Measurements from ENCODE around the gene LRMDA.

The LRMDA gene

DNA sequence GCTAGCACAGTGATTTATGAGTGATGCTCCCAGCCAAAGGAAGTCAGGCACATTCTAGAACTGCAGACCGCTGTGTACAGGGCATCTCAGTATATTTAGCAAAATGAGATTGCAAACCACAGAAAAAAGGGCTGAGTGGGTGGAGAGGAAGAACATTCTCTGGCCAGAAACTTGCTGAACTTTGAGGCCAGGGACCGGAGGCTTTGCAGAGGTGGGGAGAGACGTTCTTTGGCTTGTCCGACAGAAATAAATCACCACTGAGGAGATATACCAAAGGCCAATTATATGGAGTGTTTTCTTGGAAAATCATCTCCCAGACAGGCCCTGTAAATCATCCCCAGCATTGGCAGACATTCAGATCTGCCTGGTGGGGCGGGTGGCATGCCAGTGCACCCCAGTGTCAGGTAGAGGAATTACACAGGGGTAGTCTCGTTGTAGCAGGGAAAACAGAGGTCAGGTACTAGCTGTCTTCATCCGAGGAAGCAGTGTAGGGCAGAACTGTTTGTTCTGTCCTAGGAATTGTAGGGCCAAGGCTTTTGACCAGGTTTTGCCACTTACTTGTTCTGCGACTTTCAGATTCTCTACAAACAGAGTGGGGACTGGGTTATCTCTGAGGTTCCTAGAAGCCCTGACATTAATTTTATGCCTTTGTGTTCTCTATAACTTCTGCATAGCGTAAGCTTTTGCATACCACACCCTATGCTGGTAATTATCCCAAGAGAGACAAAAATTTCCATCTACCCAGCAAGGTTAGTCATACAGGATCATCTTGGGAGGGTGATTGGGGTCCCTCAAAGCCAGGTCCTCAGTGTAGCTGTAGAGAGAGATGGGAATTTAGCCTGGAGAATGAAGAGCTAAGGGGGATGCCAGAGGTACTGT is 655.6 kb downstream of the LRMDA start:
- no peak for DNase-seq (ENCODE audit: low read depth)

DNA sequence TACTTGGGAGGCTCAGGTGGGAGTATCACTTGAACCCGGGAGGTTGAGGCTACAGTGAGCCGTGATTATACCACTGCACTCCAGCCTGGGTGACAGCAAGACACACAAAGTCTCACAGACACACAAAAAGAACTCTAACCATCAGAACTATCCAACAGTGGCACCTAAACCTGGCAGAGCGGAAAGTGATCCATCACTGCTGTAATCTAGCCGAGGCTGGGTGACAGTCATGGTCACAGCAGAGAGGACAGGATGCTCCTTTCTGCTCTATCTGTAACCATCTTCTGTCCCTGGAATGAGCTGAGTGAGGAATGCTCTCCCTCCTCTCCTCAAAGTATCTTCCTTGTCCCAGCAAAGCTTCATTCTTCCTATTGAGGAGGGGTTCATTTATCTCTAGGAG is 656.6 kb downstream of the LRMDA start:
- DNase-seq (ENCODE audit: low read depth), result no peak

DNA sequence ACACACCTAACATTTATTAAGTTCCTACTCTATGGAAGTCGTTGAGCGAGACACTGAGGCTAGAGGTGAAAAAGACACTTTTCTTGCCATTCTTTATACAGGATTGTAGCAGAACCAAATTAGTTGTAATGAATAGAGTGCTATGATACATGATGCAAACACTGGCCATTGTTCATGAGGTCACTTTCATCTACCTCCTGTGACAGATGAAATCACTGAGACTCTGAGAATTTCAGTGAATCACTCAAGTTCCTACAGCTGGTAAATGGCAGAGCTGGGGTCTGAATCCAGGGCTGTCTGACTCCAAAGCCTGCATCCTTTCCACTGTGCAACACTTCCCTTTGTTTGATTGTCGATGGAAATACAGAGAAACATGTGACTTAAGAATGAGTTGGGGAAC is 657.6 kb downstream of the LRMDA start:
- DNase-seq (ENCODE audit: low read depth), result no peak

DNA sequence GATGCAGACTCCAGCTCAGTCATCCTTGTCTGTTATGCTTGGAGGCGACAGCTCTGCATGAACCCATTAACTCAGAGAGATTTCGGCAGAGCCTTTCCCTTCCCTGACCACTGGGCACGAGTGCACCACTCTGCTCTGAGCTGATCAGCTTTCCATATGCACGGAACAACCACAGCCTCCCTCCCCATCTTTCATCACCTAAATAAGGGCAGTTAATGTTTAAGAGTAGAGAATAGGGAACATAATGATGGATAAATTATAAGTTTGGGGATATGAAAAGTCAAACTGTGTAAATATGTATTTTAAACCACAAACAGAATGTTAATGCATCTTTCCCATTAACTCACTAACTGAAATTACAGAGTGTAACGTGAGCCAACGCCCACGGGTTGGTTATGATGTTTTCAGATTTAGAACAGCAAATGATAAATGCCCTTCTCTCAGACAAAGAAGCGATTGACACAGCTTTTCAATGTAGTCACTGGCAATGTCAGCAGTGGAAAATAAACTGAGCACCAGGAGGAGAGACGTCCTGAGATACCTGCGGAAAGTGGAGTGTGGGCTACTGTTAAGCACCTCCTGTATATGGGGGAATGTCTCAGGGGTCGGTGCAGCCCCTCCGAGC is 658.2 kb downstream of the LRMDA start:
- no peak for DNase-seq (ENCODE audit: low read depth)

DNA sequence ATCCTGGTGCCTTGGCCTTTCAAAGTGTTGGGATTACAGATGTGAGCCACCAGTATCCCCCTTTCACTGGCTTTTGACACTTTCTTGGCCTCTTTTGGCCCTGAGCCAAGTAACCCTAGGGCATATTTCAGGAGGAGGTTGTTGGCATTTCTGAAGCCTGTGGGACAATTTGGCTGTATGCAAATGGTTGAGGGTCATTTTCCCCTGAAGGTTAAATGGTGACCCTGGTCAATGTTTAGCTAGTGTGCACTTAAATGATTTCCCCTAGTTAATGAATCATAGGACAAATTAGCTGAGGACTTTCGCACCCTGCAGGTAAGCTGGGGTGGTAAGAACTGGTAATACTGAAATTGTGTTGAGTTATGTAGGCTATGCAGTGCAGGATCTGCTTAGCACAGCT is 660.5 kb downstream of the LRMDA start:
- no peak for DNase-seq (ENCODE audit: low read depth)

DNA sequence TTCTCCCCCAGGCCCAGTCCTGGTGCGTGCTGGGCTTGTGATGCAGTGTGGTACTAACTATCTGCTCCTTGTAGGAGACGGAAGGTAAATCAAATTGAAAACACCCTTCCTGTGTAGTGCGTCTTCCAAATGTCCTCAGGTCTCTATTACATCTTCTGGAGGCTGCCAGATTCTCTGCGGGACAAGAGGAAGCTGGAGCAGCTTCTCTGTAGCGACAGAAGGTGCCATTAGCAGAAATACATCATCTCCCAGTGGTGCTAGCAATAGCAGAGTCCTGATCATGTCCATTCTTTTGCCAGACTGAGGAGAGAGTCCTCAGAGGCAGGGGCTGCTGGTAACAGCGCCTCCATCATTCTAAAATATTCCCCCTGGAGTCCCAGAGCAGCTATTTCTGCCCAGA is 675.2 kb downstream of the LRMDA start:
- DNase-seq (ENCODE audit: low read depth), result no peak

DNA sequence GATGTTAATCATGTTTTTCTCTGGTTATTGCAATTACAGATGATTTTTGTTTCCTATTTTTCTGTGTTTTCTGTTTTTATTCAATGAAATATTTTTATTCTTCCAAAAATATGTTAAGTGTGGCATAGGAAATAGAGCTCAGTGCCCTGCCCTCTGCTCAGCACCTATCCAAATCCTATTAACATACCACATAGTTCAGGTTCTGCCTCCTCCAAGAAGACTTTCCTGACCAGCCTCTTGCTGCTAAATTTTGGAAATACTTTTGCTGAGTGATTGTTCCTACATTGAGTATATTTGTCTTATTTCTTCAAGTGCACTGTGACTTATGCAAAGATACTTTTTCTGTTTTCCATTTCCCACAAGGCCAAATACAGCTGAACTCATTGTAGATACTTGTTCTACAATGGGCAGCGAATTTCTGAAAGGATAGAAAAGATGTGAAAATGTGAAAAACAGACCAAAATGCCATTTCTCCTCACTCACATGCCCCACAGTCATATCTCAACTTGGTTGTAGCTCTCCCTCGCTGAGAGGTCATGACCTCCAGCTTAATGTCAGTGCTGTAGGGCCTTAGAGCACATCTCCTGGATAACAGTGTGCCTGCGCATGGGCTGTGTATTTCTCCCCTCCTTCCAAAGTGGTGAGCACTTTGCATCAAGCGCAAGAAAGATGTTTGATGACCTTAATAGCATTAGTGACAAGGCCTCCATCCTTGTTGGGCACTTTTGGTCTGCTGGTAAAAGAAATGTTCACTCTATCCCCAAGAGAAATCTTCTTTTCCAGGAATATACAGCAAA is 677.3 kb downstream of the LRMDA start:
- no peak for DNase-seq (ENCODE audit: low read depth)

DNA sequence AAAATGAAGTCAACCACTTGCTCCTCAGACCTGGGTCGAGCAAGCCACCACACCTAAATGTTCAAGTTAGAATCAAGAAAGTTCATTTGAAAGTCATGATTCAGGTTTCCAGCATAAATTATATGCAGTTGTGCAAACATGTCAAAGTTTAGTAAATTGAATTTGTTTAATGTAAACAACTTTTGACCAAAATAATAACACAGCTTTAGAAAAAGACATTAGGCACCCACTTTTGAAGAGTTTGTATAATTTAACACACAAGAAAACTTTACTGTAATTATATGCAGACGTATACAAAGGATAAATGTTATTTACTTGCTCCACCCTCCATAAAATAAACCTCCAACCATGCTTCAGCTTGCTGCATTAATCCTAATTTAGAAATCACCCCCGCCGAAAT is 680.0 kb downstream of the LRMDA start:
- DNase-seq (ENCODE audit: low read depth), result no peak

DNA sequence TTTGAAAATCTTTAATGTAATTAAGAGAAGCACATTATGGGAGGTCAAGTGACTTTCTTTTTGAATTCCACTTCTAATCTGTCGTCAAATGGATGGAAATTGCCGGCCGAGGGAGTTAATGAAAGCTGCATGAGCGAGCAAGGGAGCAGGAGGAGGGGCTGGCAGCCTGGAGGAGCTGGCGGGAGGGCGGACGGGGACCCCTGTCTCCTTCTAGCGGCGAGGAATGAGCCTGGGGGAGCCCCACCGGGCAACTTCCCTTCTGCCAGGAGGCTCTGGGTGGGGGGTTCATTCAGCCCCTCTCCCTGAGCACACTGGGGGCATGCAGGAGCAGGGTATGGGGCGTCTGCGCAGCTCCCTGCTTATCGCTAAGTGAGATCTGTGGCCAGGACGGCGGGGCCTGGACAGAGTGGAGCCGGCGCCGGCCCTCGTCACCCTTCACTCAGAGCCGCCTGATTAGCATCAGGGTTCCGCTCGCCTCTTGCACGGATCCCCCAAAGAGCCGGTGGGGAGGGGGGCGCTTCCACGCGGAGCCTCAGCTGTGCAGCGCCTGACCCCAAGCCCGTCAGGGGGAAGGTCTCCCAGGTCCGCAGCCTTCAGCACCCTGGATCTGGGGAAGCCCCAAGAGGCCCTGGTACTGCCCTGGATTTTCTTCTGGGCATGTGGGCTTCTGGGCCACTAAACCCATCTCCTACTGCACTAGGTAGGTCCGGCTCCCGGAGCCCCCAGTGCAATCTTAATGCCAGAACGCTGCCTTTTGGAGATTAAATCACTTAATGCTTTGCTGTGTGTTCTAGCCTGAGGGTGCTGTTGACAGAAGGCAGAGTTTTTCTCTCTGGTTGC is 680.8 kb downstream of the LRMDA start:
- DNase-seq (ENCODE audit: low read depth), result no peak

DNA sequence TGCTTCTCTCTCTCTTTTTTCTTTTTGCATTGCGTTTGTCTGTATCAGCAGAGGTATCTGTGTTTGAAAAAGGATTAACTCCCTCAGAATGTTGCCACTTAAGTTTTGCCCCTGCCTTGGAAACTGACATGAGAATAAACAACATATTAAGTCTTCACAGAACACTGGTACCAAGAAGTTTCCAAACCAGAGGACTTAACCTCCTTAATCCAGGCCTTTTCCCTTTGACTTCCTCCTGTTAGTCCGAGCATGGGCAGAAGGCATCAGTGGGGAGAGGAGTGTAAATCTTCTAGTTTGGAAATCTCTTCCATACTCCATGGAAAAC is 681.4 kb downstream of the LRMDA start:
- DNase-seq (ENCODE audit: low read depth), result no peak

DNA sequence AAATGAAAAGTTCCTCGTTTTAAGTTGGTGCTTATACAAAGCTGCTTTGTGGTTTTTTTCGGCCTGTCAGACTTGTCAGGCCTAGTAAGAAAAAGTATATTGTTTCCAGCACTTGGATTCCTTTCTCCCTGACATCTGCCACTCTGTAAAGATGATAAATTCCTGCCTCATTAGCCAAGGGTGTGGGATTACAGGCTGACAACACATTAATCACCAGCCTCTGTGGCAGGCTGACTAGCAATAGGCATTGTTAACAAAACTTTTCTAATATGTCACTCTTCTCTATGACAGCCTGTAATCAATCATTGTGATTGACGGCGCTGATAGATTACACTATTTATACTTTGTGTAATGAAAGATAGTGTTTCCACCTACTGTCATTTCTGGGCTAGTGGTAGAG is 682.5 kb downstream of the LRMDA start:
- DNase-seq (ENCODE audit: low read depth), result no peak

DNA sequence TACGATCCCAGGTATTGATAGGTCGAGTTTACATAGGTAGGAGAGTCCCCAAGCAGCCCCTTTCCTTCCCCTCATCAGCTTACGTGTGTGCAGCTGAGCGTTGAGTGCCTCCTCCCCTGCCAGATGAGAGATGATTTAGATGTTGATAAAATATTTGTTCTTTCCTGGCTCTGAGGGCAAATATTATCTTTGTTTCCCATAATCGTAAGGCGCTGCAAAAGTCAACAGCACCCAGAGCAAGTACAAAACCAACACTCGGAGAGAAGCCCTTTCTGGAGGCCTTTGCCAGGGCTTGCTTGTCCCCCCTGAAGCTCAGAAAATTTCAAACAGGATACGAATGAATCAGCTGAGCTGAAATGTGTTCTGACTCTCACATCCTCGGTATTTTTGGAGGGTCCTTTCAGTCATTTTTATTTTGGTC is 683.2 kb downstream of the LRMDA start:
- no peak for DNase-seq (ENCODE audit: low read depth)

DNA sequence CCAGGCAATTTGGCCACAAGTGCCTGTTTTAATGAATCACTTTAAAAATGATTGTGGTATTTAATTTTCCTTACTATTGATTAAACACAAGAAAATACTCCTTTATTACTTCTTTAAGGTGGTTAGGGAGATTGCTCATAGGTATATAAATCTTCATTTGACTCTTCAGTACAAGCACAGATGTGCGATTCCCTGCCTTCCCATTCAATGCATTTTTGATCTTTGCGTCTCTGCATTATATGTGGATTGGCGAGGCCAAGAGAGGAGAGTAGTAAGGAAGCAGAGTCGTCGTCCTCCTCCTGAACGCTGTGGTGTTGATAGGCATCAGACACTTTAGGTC is 683.7 kb downstream of the LRMDA start:
- no peak for DNase-seq (ENCODE audit: low read depth)

DNA sequence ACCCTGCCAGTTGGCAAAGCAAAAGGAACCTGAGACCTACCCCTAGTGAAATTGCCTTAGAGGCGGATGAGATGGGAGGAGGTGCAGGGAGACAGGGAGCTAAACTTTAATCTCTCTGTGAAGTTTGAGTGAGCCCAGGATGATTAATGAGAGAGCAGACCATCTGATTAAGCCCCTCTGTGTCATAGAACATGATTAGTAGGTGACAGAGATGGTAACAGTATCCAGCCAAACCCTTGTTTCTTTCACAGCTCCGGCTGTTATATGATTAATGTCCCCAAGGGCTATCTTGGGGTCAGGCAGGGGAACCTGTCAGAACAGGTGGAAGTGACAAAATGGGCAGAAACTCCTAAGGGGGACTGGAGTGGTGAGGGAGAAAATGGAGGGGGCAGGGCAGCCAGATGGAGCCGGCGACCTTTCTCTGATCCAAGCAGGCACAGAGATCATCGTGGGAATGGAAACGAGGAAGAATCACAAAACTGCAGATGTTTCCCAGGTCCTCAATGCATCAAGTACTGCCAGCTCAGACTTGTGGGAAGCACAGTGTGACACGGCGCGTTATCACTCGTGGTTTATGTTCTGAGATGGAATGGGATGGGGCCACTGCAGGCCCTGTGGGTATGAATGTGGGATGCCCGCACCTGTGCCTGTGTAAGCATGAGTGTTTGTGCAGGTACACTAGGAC is 684.2 kb downstream of the LRMDA start:
- DNase-seq (ENCODE audit: low read depth), result no peak

DNA sequence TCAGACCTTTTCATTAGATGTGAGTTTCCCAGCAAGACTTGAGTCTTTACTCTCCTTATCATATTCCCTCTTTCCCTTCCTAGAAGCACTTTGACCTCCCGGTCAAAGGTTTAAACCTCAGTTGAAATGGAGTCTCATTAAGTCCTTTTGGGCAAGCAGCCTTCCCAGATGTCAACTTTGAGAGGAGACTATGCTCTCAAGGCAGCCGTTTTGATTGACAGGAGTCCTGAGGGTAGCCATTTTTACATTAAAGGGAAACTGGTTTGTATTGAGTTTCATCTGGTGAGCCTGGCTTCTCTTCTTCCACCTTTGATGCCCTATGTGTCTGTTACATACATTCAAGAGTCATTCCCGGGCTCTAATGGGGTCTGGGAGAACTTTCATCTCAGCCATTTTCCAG is 685.1 kb downstream of the LRMDA start:
- no peak for DNase-seq (ENCODE audit: low read depth)

DNA sequence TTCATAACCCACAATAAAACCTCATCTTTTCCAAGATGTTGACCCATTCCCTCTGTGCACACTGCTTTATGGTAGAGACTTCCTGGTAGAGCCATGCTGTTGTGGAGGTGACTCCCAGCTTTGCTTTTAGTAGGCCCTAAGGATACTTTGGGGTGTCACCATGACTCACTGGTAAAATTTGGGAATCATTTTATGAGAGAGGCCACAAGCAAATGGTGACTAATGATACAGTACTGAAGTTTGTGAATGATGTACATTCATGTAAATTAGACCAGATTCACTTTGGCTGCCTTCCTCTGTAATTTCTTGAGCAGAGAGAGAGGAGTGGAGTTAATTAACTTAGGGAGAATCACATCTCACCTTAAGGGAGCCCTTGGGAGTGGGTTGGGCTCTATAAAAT is 686.5 kb downstream of the LRMDA start:
- no peak for DNase-seq (ENCODE audit: low read depth)

DNA sequence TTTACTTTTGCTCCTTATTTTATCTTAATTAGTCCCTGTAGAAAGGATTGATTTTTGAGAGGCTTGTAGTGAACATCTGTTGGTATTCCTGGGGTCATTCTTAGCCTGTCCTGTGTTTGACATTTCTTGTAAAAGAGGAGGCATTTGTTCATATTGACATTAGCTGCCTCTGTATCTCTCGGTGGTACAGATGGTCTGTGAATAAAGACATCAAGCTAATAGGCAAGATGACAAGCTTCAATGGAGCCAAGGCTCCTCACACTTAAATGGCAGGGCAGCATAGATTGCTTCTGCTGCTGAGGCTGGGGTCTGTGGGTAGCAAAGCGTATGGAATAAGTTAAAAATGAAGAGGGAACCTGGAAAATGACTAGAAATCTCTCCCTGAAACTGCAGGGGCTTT is 687.6 kb downstream of the LRMDA start:
- no peak for DNase-seq (ENCODE audit: low read depth)

DNA sequence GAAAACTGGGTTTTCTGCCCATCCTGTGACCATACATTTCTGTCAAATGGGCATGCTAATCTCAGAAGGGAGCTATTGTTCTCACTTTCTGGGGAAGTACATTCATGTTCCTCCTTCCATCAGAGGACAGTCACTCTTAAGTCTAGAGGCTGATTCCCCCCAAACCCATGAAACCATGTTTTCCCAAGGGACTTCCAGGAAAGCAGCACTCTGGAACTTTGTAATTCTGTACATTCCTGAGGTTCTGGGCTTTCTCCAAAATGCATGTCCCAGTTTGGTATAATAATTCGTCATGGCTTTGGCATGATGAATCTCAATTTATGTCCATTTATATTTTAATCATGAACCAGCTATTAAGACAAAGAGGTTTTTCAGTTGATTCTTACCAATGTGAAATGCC is 688.1 kb downstream of the LRMDA start:
- DNase-seq (ENCODE audit: low read depth), result no peak

DNA sequence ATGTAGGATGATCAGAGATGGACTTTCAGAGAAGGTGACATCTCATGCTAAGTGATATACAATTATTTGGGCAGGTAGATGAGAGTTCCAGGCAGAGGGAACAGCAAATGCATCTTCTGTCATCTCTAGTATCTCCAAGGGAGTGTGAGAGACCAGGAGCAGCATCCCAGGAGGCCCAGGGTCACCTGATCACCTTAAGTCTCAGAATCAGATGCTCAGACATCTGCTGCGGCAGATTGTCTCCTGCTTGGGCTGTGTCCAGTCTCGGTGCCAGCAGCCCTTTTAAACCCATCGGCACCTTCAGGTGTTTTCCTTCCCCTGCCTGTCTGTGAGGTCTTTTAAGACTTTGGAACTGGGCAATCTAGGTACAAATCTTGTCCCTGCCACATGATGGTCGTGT is 690.6 kb downstream of the LRMDA start:
- no peak for DNase-seq (ENCODE audit: low read depth)

DNA sequence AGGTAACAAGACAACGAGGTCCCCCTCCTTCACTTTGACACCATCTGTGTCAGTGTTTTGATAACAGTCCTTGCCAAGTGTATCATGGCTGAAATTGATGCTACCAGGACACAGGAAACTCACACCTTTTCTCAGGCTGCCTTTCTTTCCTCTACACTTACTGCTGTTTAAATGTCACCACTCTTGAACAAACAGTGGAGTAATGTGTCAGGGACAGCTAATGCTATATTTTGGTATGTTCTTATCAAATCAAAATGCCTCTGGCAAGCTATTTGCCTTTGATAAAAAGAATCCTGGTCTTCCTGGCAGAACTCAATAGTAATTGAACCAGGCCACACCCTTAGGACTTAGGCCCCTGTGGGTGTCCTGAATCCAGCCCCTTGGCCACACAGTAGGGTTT is 692.9 kb downstream of the LRMDA start:
- DNase-seq (ENCODE audit: low read depth), result no peak

DNA sequence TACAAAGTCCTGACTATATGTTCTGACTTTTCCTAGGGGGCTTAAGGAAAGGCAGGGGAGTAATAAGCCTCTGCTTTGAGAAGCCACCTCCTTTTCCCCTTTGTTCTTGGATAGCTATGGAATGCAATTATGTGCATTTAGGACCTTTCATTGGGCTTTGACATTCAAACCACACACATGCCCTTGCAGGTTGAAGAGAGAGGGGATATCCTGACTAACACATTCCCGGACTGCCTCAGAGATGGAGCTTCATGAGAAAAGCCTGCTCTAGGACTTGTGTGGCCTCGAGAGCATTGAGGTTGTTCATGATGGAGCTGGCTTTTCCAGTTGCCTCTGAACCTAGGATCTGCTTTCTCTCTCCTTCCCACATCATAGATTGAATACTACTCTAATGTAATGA is 694.5 kb downstream of the LRMDA start:
- no peak for DNase-seq (ENCODE audit: low read depth)

All from stimulated activated CD4-positive, alpha-beta T cell treated with anti-CD3 and anti-CD28 coated beads, Interleukin-2, amount 100 ng/mL, for 4 hours (primary cell).